HepG2 (cell line): Measurements from ENCODE around the gene SLC25A5. TPM values are rescaled to one million over a fixed set of nuclear protein-coding genes. Genes with fewer than 3 reads are reported as not detected.

Experiments
- FOXO1 ChIP-seq: sonication (generic); formaldehyde crosslinking; IDR thresholded peaks from 2 replicates; pipeline ENCODE4 v1.4.0; 2020; ENCODE audit warnings: missing genetic modification reagents
- GATAD2A ChIP-seq: IDR thresholded peaks from 2 replicates; pipeline ENCODE4 v1.6.1; 2016
- HCFC1 ChIP-seq: fragments of 150-350 bp; IDR thresholded peaks from 2 replicates; pipeline ENCODE4 v1.6.1; 2014; ENCODE audit warnings: low read depth, low read length
- HNRNPL ChIP-seq: fragments of 200-400 bp; formaldehyde crosslinking; IDR thresholded peaks from 2 replicates; pipeline ENCODE4 v1.6.1; 2017; ENCODE audit warnings: mild to moderate bottlenecking, low read depth, low read length
- JUND ChIP-seq: sonication (generic); formaldehyde crosslinking; IDR thresholded peaks from 2 replicates; pipeline ENCODE4 v1.8.0; 2022; ENCODE audit warnings: mild to moderate bottlenecking, missing genetic modification reagents
- MBD4 ChIP-seq: IDR thresholded peaks from 2 replicates; pipeline ENCODE4 v1.6.1; 2012; ENCODE audit warnings: low read length, inconsistent platforms, borderline replicate concordance
- MEF2D ChIP-seq: sonication (generic); formaldehyde crosslinking; IDR thresholded peaks from 2 replicates; pipeline ENCODE4 v1.5.1; 2020; ENCODE audit warnings: mild to moderate bottlenecking, missing genetic modification reagents
- MIXL1 ChIP-seq: IDR thresholded peaks from 2 replicates; pipeline ENCODE4 v1.6.1; 2016
- MTF2 ChIP-seq: sonication (generic); formaldehyde crosslinking; IDR thresholded peaks from 2 replicates; pipeline ENCODE4 v1.5.0; 2020; ENCODE audit warnings: missing genetic modification reagents, borderline replicate concordance
- RARG ChIP-seq: sonication (generic); formaldehyde crosslinking; IDR thresholded peaks from 2 replicates; pipeline ENCODE4 v1.4.0; 2020; ENCODE audit warnings: low read depth, mild to moderate bottlenecking, missing genetic modification reagents
- THAP11 ChIP-seq: IDR thresholded peaks from 2 replicates; pipeline ENCODE4 v1.6.1; 2016; ENCODE audit warnings: missing biosample characterization, missing genetic modification reagents
- ZBTB21 ChIP-seq: sonication (generic); formaldehyde crosslinking; IDR thresholded peaks from 2 replicates; pipeline ENCODE4 v1.4.0; 2020; ENCODE audit warnings: missing genetic modification reagents
- ZKSCAN5 ChIP-seq: sonication (generic); formaldehyde crosslinking; IDR thresholded peaks from 2 replicates; pipeline ENCODE4 v1.5.1; 2020; ENCODE audit warnings: mild to moderate bottlenecking, missing genetic modification reagents
- ZNF460 ChIP-seq: sonication (generic); formaldehyde crosslinking; IDR thresholded peaks from 2 replicates; pipeline ENCODE4 v1.5.1; 2020; ENCODE audit warnings: missing genetic modification reagents, mild to moderate bottlenecking, borderline replicate concordance
- ZNF510 ChIP-seq: sonication (generic); formaldehyde crosslinking; IDR thresholded peaks from 2 replicates; pipeline ENCODE4 v1.4.0; 2020; ENCODE audit warnings: low read depth, mild to moderate bottlenecking, missing genetic modification reagents
- ZNF577 ChIP-seq: sonication (generic); formaldehyde crosslinking; IDR thresholded peaks from 2 replicates; pipeline ENCODE4 v1.4.0; 2020; ENCODE audit warnings: mild to moderate bottlenecking, low read depth, missing genetic modification reagents, borderline replicate concordance
- ZNF615 ChIP-seq: sonication (generic); formaldehyde crosslinking; IDR thresholded peaks from 2 replicates; pipeline ENCODE4 v1.5.0; 2020; ENCODE audit warnings: mild to moderate bottlenecking, missing genetic modification reagents, borderline replicate concordance
- ZNF619 ChIP-seq: sonication (generic); formaldehyde crosslinking; IDR thresholded peaks from 2 replicates; pipeline ENCODE4 v1.4.0; 2020; ENCODE audit warnings: mild to moderate bottlenecking, missing genetic modification reagents
- ZNF703 ChIP-seq: sonication (generic); formaldehyde crosslinking; IDR thresholded peaks from 2 replicates; pipeline ENCODE4 v1.5.1; 2020; ENCODE audit warnings: missing genetic modification reagents, mild to moderate bottlenecking, moderate library complexity, borderline replicate concordance
- ZSCAN29 ChIP-seq: sonication (generic); formaldehyde crosslinking; conservative IDR thresholded peaks from 2 replicates; pipeline ENCODE4 v1.4.0; 2020; ENCODE audit warnings: mild to moderate bottlenecking, missing genetic modification reagents
- ZZZ3 ChIP-seq: sonication (generic); formaldehyde crosslinking; IDR thresholded peaks from 2 replicates; pipeline ENCODE4 v1.4.0; 2020; ENCODE audit warnings: missing genetic modification reagents, mild to moderate bottlenecking, borderline replicate concordance
- polyA plus RNA-seq, 8 experiments: library from polyadenylated mRNA; depleted of rRNA in 3 of 8; stranded (reverse) in 7 of 8; unstranded in 1 of 8; fragments of >200 nt; fragmentation: Illumina TruSeq in 4 of 8; extraction: Trizol in 4 of 8; gene quantifications; 2 replicates each; pipeline versions ENCODE4 v1.2.1 to v1.2.3, GENCODE V29; 2011 to 2016; ENCODE audit warnings: low read depth in 4 of 8, missing spikeins in 1 of 8, mixed read lengths in 1 of 8; ENCODE audit not compliant: insufficient read depth in 1 of 8
- total RNA-seq, 5 experiments: library from RNA; depleted of rRNA; stranded (reverse); fragments of >200 nt; fragmentation: Illumina TruSeq; extraction: Trizol; gene quantifications; 2 replicates each; pipeline ENCODE4 v1.2.3, GENCODE V29; 2016; ENCODE audit warnings: low read depth in 1 of 5
- TF ChIP-seq, protein P1 (sequence below): sonication (generic); formaldehyde crosslinking; IDR thresholded peaks from 2 replicates; pipeline ENCODE4 v1.5.0; 2020; ENCODE audit warnings: missing genetic modification reagents
- TF ChIP-seq, protein P2 (sequence below): sonication (generic); formaldehyde crosslinking; IDR thresholded peaks from 2 replicates; pipeline ENCODE4 v1.9.0; 2021; ENCODE audit warnings: missing genetic modification reagents, borderline replicate concordance
- TF ChIP-seq, protein P3 (sequence below): sonication (generic); formaldehyde crosslinking; IDR thresholded peaks from 2 replicates; pipeline ENCODE4 v1.5.0; 2020; ENCODE audit warnings: mild to moderate bottlenecking, missing genetic modification reagents, moderate library complexity
- TF ChIP-seq, protein P4 (sequence below): sonication (generic); formaldehyde crosslinking; IDR thresholded peaks from 2 replicates; pipeline ENCODE4 v1.4.0; 2020; ENCODE audit warnings: mild to moderate bottlenecking, low read depth, missing genetic modification reagents

Gene SLC25A5
- total and polyA plus RNA-seq, 2 of the 13 experiments (the other 11 are each of a cell fraction or from before 2014, with no cell fraction given), result 300 to 402 TPM

DNA sequence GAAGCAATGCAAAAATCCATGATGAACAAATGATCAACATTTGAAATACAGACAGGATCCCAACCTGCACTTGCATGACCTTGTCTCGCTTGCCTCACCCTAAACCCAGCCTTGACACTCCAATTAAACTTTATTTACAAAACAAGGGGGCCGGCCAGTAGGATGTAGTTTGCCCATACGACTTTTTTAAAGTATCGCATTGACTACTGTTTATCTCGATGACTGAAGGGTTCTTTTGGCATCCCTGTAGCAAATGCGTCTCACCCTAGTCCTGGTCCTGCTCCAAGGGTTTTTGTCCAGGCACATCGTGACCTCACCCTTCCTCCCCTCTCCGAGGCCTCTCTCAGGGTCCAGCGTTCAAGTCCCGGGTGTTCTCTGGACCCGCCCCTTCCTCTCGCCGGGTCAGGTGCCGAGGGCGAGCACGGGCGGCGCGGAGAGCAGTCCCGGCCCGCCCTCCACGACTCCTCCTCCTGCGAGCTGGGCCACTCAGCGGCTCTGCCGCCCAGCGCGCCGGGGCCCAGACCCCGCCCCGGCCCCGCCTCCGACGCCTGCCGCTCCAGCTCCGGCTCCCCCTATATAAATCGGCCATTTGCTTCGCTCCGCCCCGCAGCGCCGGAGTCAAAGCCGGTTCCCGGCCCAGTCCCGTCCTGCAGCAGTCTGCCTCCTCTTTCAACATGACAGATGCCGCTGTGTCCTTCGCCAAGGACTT is at the start of gene SLC25A5 (continued):
- TF ChIP-seq GATAD2A (CRISPR knock-in tag), result no peak
- TF ChIP-seq HNRNPL, result no peak
- no peak for TF ChIP-seq MEF2D (CRISPR knock-in tag)
- no peak for TF ChIP-seq THAP11
- no peak for TF ChIP-seq MBD4
- TF ChIP-seq, protein P1, sequence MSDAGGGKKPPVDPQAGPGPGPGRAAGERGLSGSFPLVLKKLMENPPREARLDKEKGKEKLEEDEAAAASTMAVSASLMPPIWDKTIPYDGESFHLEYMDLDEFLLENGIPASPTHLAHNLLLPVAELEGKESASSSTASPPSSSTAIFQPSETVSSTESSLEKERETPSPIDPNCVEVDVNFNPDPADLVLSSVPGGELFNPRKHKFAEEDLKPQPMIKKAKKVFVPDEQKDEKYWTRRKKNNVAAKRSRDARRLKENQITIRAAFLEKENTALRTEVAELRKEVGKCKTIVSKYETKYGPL (CRISPR knock-in tag), result no peak
- no peak for TF ChIP-seq ZNF619 (CRISPR knock-in tag)
- TF ChIP-seq, protein P2, sequence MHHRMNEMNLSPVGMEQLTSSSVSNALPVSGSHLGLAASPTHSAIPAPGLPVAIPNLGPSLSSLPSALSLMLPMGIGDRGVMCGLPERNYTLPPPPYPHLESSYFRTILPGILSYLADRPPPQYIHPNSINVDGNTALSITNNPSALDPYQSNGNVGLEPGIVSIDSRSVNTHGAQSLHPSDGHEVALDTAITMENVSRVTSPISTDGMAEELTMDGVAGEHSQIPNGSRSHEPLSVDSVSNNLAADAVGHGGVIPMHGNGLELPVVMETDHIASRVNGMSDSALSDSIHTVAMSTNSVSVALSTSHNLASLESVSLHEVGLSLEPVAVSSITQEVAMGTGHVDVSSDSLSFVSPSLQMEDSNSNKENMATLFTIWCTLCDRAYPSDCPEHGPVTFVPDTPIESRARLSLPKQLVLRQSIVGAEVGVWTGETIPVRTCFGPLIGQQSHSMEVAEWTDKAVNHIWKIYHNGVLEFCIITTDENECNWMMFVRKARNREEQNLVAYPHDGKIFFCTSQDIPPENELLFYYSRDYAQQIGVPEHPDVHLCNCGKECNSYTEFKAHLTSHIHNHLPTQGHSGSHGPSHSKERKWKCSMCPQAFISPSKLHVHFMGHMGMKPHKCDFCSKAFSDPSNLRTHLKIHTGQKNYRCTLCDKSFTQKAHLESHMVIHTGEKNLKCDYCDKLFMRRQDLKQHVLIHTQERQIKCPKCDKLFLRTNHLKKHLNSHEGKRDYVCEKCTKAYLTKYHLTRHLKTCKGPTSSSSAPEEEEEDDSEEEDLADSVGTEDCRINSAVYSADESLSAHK (CRISPR knock-in tag), result no peak
- no peak for TF ChIP-seq HCFC1
- no peak for TF ChIP-seq ZNF615 (CRISPR knock-in tag)
- TF ChIP-seq ZNF703 (CRISPR knock-in tag), result no peak
- TF ChIP-seq ZNF510 (CRISPR knock-in tag), result no peak
- no peak for TF ChIP-seq RARG (CRISPR knock-in tag)
- TF ChIP-seq ZBTB21, result no peak
- TF ChIP-seq JUND (CRISPR knock-in tag), result no peak
- TF ChIP-seq, protein P3, sequence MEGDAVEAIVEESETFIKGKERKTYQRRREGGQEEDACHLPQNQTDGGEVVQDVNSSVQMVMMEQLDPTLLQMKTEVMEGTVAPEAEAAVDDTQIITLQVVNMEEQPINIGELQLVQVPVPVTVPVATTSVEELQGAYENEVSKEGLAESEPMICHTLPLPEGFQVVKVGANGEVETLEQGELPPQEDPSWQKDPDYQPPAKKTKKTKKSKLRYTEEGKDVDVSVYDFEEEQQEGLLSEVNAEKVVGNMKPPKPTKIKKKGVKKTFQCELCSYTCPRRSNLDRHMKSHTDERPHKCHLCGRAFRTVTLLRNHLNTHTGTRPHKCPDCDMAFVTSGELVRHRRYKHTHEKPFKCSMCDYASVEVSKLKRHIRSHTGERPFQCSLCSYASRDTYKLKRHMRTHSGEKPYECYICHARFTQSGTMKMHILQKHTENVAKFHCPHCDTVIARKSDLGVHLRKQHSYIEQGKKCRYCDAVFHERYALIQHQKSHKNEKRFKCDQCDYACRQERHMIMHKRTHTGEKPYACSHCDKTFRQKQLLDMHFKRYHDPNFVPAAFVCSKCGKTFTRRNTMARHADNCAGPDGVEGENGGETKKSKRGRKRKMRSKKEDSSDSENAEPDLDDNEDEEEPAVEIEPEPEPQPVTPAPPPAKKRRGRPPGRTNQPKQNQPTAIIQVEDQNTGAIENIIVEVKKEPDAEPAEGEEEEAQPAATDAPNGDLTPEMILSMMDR, result no peak
- TF ChIP-seq FOXO1, result no peak
- TF ChIP-seq MTF2 (CRISPR knock-in tag), result no peak
- TF ChIP-seq, protein P4, sequence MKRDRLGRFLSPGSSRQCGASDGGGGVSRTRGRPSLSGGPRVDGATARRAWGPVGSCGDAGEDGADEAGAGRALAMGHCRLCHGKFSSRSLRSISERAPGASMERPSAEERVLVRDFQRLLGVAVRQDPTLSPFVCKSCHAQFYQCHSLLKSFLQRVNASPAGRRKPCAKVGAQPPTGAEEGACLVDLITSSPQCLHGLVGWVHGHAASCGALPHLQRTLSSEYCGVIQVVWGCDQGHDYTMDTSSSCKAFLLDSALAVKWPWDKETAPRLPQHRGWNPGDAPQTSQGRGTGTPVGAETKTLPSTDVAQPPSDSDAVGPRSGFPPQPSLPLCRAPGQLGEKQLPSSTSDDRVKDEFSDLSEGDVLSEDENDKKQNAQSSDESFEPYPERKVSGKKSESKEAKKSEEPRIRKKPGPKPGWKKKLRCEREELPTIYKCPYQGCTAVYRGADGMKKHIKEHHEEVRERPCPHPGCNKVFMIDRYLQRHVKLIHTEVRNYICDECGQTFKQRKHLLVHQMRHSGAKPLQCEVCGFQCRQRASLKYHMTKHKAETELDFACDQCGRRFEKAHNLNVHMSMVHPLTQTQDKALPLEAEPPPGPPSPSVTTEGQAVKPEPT (CRISPR knock-in tag), result no peak
- no peak for TF ChIP-seq ZNF577 (CRISPR knock-in tag)
- TF ChIP-seq ZSCAN29 (CRISPR knock-in tag), result no peak
- TF ChIP-seq ZZZ3 (CRISPR knock-in tag), result no peak
- no peak for TF ChIP-seq MIXL1
- no peak for TF ChIP-seq ZKSCAN5
- TF ChIP-seq ZNF460, result no peak
